HCT116 (cell line): ENCODE data around the gene ZNF683. TPM values are rescaled to one million over a fixed set of nuclear protein-coding genes. Genes with fewer than 3 reads are reported as not detected.

ENCODE experiments used
- ATAC-seq: fragments of 200-7000 bp; cut with Tn5 transposase; 2 replicates; pipeline ENCODE4 v1.9.1; 2020; ENCODE audit warnings: mild to moderate bottlenecking, moderate library complexity
- BruUV-seq: library from RNA; stranded (reverse); fragments of 400-500 nt; replicated peaks from 2 replicates; lab custom pipeline; 2021; lab: Mats Ljungman, UMichigan
- CTCF ChIA-PET: fragments of 300-600 bp; sonication (Branson Sonifier 250); formaldehyde crosslinking; loops from one replicate; lab custom pipeline; 2021; ENCODE audit warnings: antibody characterized with exemption; lab: Charles Lee
- POLR2A ChIA-PET: fragments of 300-600, 350-600 bp; sonication (Branson Sonifier 250); formaldehyde crosslinking; loops from one replicate; lab custom pipeline; 2021; ENCODE audit warnings: antibody characterized with exemption; lab: Charles Lee
- RAD21 ChIA-PET, 2 experiments: fragments of 300-600 bp; sonication (Branson Sonifier 250); formaldehyde crosslinking; loops; one replicate each; lab custom pipeline; 2023; ENCODE audit warnings: low total read pairs in 2 of 2; ENCODE audit not compliant: uncharacterized antibody in 2 of 2, unreplicated experiment in 2 of 2, low non-redundant PET in 1 of 2; lab: Charles Lee
- DNase-seq: peaks from one replicate; pipeline ENCODE4 v3.0.0-alpha.2; 2010; ENCODE audit warnings: low read depth, low spot score
- H2AFZ ChIP-seq: fragments of 200-600 bp; shearing (Covaris generic), sonication (generic); 2 replicates; pipeline ENCODE4 v1.6.1; 2017; ENCODE audit warnings: low read depth, mixed run types, mixed read lengths, antibody characterized with exemption, low read length; ENCODE audit not compliant: poor library complexity, severe bottlenecking
- H3K27ac ChIP-seq: 2 replicates; pipeline ENCODE4 v1.5.1; 2012; ENCODE audit warnings: low read depth, low read length
- H3K27me3 ChIP-seq: fragments of 200-600 bp; sonication (generic); 2 replicates; pipeline ENCODE4 v1.6.1; 2016; ENCODE audit warnings: mixed run types, low read length, mixed read lengths; ENCODE audit not compliant: insufficient read depth
- H3K36me3 ChIP-seq, 2 experiments: fragments of 200-500 bp in 1 of 2; fragments of 200-600 bp in 1 of 2; sonication (Bioruptor generic) in 1 of 2; sonication (generic) in 1 of 2; 2 replicates each; pipeline versions ENCODE4 v1.5.1 to v1.6.1; 2014 to 2016; ENCODE audit warnings: low read length in 2 of 2, inconsistent platforms in 1 of 2, mixed read lengths in 1 of 2, mixed run types in 1 of 2; ENCODE audit not compliant: insufficient read depth in 2 of 2, control insufficient read depth in 1 of 2
- H3K4me1 ChIP-seq, 2 experiments: fragments of 200-600 bp in 1 of 2; sonication (generic) in 1 of 2; 2 replicates each; pipeline versions ENCODE4 v1.5.1 to v1.6.1; 2012 to 2017; ENCODE audit warnings: low read length in 2 of 2, inconsistent platforms in 1 of 2, mild to moderate bottlenecking in 1 of 2, mixed read lengths in 1 of 2, mixed run types in 1 of 2, moderate library complexity in 1 of 2; ENCODE audit not compliant: insufficient read depth in 2 of 2, control insufficient read depth in 1 of 2
- H3K4me2 ChIP-seq: fragments of 200-600 bp; sonication (generic); 2 replicates; pipeline ENCODE4 v1.6.1; 2017; ENCODE audit warnings: mixed run types, low read length, mixed read lengths
- H3K4me3 ChIP-seq, 2 experiments: fragments of 200-600 bp in 1 of 2; sonication (generic) in 1 of 2; replicated peaks in 1 of 2; 2 replicates each; pipeline ENCODE4 v1.5.1; 2011 to 2016; ENCODE audit warnings: low read length in 2 of 2, control low read depth in 1 of 2, low read depth in 1 of 2, mild to moderate bottlenecking in 1 of 2, mixed read lengths in 1 of 2, mixed run types in 1 of 2
- H3K79me2 ChIP-seq: fragments of 200-600 bp; sonication (generic); 2 replicates; pipeline ENCODE4 v1.6.1; 2017; ENCODE audit warnings: mild to moderate bottlenecking, mixed run types, low read length, moderate library complexity, mixed read lengths; ENCODE audit not compliant: insufficient read depth
- H3K9ac ChIP-seq: fragments of 200-600 bp; sonication (generic); 2 replicates; pipeline ENCODE4 v1.6.1; 2016; ENCODE audit warnings: low read length, mixed read lengths
- H3K9me2 ChIP-seq: fragments of 200-600 bp; sonication (generic), shearing (Covaris generic); 2 replicates; pipeline ENCODE4 v1.6.1; 2017; ENCODE audit warnings: mixed run types, mild to moderate bottlenecking, moderate library complexity; ENCODE audit not compliant: insufficient read depth
- H3K9me3 ChIP-seq, 2 experiments: fragments of 200-500 bp in 1 of 2; fragments of 200-600 bp in 1 of 2; sonication (Bioruptor generic) in 1 of 2; sonication (generic) in 1 of 2; 2 replicates each; pipeline ENCODE4 v1.6.1; 2014 to 2017; ENCODE audit warnings: low read length in 2 of 2, mixed read lengths in 2 of 2, inconsistent platforms in 1 of 2, low read depth in 1 of 2, mild to moderate bottlenecking in 1 of 2, mixed run types in 1 of 2, moderate library complexity in 1 of 2; ENCODE audit not compliant: control insufficient read depth in 1 of 2, insufficient read depth in 1 of 2
- H4K20me1 ChIP-seq: fragments of 200-600 bp; sonication (generic), shearing (Covaris generic); 2 replicates; pipeline ENCODE4 v1.6.1; 2017; ENCODE audit warnings: mixed run types, mild to moderate bottlenecking, moderate library complexity; ENCODE audit not compliant: insufficient read depth
- ATF3 ChIP-seq: IDR thresholded peaks from 2 replicates; pipeline ENCODE4 v1.6.1; 2012
- CTCF ChIP-seq, 3 experiments: fragments of 200-600 bp in 1 of 3; sonication (generic) in 1 of 3; IDR thresholded peaks in 2 of 3; conservative IDR thresholded peaks in 1 of 3; 2 replicates each; pipeline ENCODE4 v1.5.1; 2012 to 2017; ENCODE audit warnings: low read depth in 2 of 3, low read length in 2 of 3, antibody characterized with exemption in 1 of 3, borderline replicate concordance in 1 of 3, control low read depth in 1 of 3, mild to moderate bottlenecking in 1 of 3, mixed read lengths in 1 of 3, mixed run types in 1 of 3, moderate library complexity in 1 of 3; ENCODE audit not compliant: insufficient read depth in 1 of 3
- ELF1 ChIP-seq: IDR thresholded peaks from 2 replicates; pipeline ENCODE4 v1.6.1; 2012; ENCODE audit warnings: low read depth, borderline replicate concordance
- RAD21 ChIP-seq: IDR thresholded peaks from 2 replicates; pipeline ENCODE4 v1.6.1; 2012; ENCODE audit warnings: low read depth, mild to moderate bottlenecking
- YY1 ChIP-seq: IDR thresholded peaks from 2 replicates; pipeline ENCODE4 v1.6.1; 2011; ENCODE audit warnings: low read length, low read depth, moderate library complexity, mild to moderate bottlenecking; ENCODE audit not compliant: insufficient replicate concordance; ENCODE audit errors: extremely low read depth
- ZBTB33 ChIP-seq: IDR thresholded peaks from 2 replicates; pipeline ENCODE4 v1.6.1; 2011; ENCODE audit warnings: mild to moderate bottlenecking, low read length, moderate library complexity; ENCODE audit not compliant: insufficient replicate concordance; ENCODE audit errors: extremely low read depth
- intact Hi-C: fragments of 100-400 bp; cut with micrococcal nuclease; formaldehyde crosslinking; loops from 2 replicates; pipeline ENCODE4 v1.10.0; 2022
- total RNA-seq: library from RNA; stranded (reverse); gene quantifications from one replicate; pipeline ENCODE4 v1.2.1, GENCODE V29; 2021; ENCODE audit not compliant: unreplicated experiment

ZNF683 gene
- total RNA-seq, 1 experiment from 2014 or later, result not detected

- Histone ChIP-seq H3K27ac (no peak overlapping the region), H3K9me2 (no peaks in the 10 kb centered on the region), H4K20me1 (no peaks in the 10 kb centered on the region), H3K4me3 (no peak overlapping the region), H3K36me3 (peaks cover 0 to 10% of the 10 kb centered on the region in 2 experiments; a peak in 2 of 4 replicates), H3K4me1 (peaks cover 5 to 16% of the 10 kb centered on the region in 2 experiments; a peak in 3 of 4 replicates), H3K9me3 (no peaks in the 10 kb centered on the region), H3K27me3 (no peaks in the 10 kb centered on the region), H3K9ac (peak overlapping the region; percentile 35; the same call in 1 of the 2 replicates), H2AFZ (no peak overlapping the region), H3K4me2 (peak overlapping the region; percentile 49; the same call in 1 of the 2 replicates), H3K79me2 (no peaks in the 10 kb centered on the region)
- ChIA-PET RAD21 (interaction anchor here (0.6 to 1.3 kb wide), 4 partner anchors 36 to 176 kb away, joined by 3 to 4 read pairs (median 4); no protein-coding TSS in a partner anchor), POLR2A (no interaction called here), CTCF (interaction anchor here (0.7 to 4.4 kb wide), 9 partner anchors 11 to 176 kb away, joined by 3 to 47 read pairs (median 8); partner anchors contain the start of genes SH3BGRL3 and ZNF593)
- ATAC-seq (peak; percentile 97), DNase-seq (peak; percentile 54)
- BruUV-seq, result no TSS peak
- no peak for TF ChIP-seq ELF1
- TF ChIP-seq RAD21, result peak; percentile 97
- peak; percentile 32 for TF ChIP-seq ZBTB33
- peak; percentile 16 for TF ChIP-seq YY1
- TF ChIP-seq ATF3, result no peak
- TF ChIP-seq CTCF (IDR thresholded peaks at IDR 0.05 in 2 of 3, conservative IDR thresholded peaks at IDR 0.05 in 1 of 3; ENCODE audit: borderline replicate concordance in 1 of 3, insufficient read depth in 1 of 3, low read depth in 2 of 3, low read length in 2 of 3), result peak; percentile 83 to 93 (median 92)
- intact Hi-C loops, result loop anchor here (1.0 to 5.0 kb wide), 6 partner anchors 36 to 285 kb away; partner anchors contain the start of genes C1orf232 and ZNF593
These were observed 51.1 kb downstream of the ZNF683 start for GRCh38 chr1:26321315-26322041.
